GM12891 (cell line): ENCODE data around the gene SCP2D1. TPM values are rescaled to one million over a fixed set of nuclear protein-coding genes. Genes with fewer than 3 reads are reported as not detected.
A peak's percentile ranks its signal among the peaks of the same experiment; 100 is the strongest.
"Not testable (repeated sequence)": the region's sequence is repeated elsewhere in the genome, so short reads cannot be mapped to it uniquely, and the experiment has no call there.

Source experiments
- DNase-seq: peaks from one replicate; pipeline ENCODE4 v3.0.0; 2011; ENCODE audit warnings: low spot score; ENCODE audit not compliant: insufficient read length
- FAIRE-seq: peaks from 2 replicates; lab custom pipeline; 2011; peaks lifted over from hg19 to GRCh38; lab: Jason Lieb, UNC
- PAX5 ChIP-seq: IDR thresholded peaks from 2 replicates; pipeline ENCODE4 v1.6.1; 2011; ENCODE audit warnings: low read length, moderate library complexity, mild to moderate bottlenecking; ENCODE audit not compliant: insufficient read depth, severe bottlenecking
- POLR2A ChIP-seq: IDR thresholded peaks from 2 replicates; pipeline ENCODE4 v1.6.1; 2011; ENCODE audit warnings: low read depth, low read length, control low read depth
- POLR2AphosphoS5 ChIP-seq: IDR thresholded peaks from 2 replicates; pipeline ENCODE4 v1.6.1; 2011; ENCODE audit warnings: low read depth, low read length, control low read depth
- POU2F2 ChIP-seq: IDR thresholded peaks from 2 replicates; pipeline ENCODE4 v1.6.1; 2011; ENCODE audit warnings: low read depth, mild to moderate bottlenecking, control low read depth, low read length, moderate library complexity
- SPI1 ChIP-seq: IDR thresholded peaks from 2 replicates; pipeline ENCODE4 v1.6.1; 2011; ENCODE audit warnings: low read depth, low read length, control low read depth
- TAF1 ChIP-seq: IDR thresholded peaks from 2 replicates; pipeline ENCODE4 v1.6.1; 2011; ENCODE audit warnings: low read depth, low read length, control low read depth
- polyA plus RNA-seq: library from polyadenylated mRNA; unstranded; fragments of >200 nt; gene quantifications from one replicate; pipeline ENCODE4 v1.2.1, GENCODE V29; 2012; ENCODE audit warnings: low read depth, missing spikeins, inconsistent platforms; ENCODE audit not compliant: missing spikeins

The SCP2D1 gene
- not detected for polyA plus RNA-seq

- FAIRE-seq: no peak
- no peak for DNase-seq
- no peak for TF ChIP-seq PAX5
- TF ChIP-seq SPI1: no peak
- no peak for TF ChIP-seq POU2F2
- TF ChIP-seq TAF1: no peak
- TF ChIP-seq POLR2A: no peak
- no peak for TF ChIP-seq POLR2AphosphoS5
These were observed at the start of gene SCP2D1 for GRCh38 chr20:18813483-18813882. TSS of gene SCP2D1 (plus strand) at chr20:18813783. CDS start at chr20:18813816, 33 bp downstream.

GRCh38 chr20:18767676-18768075, 45.9 kb upstream of the SCP2D1 start:
- TF ChIP-seq POLR2A (no peak), POU2F2 (no peak), PAX5 (no peak), POLR2AphosphoS5 (no peak), SPI1 (no peak), TAF1 (no peak)
- no peak for DNase-seq
- FAIRE-seq: no peak

GRCh38 chr20:18773566-18773965, 40.0 kb upstream of the SCP2D1 start:
- no peak for DNase-seq
- no peak for TF ChIP-seq POLR2AphosphoS5
- TF ChIP-seq PAX5: no peak
- TF ChIP-seq POLR2A: no peak
- no peak for TF ChIP-seq SPI1
- TF ChIP-seq POU2F2: no peak
- no peak for TF ChIP-seq TAF1
- no peak for FAIRE-seq

GRCh38 chr20:18774207-18774606, 39.4 kb upstream of the SCP2D1 start:
- no peak for FAIRE-seq
- TF ChIP-seq SPI1 (no peak), POLR2AphosphoS5 (no peak), PAX5 (no peak), TAF1 (no peak), POU2F2 (no peak), POLR2A (no peak)
- DNase-seq: no peak

GRCh38 chr20:18775633-18776032, 38.0 kb upstream of the SCP2D1 start:
- DNase-seq (no peak), FAIRE-seq (no peak)
- TF ChIP-seq SPI1 (no peak), POLR2A (no peak), TAF1 (no peak), POU2F2 (no peak), PAX5 (no peak), POLR2AphosphoS5 (no peak)

GRCh38 chr20:18778690-18779392, 34.7 kb upstream of the SCP2D1 start:
- DNase-seq (no peak), FAIRE-seq (no peak)
- TF ChIP-seq PAX5: no peak
- 0 out of 2 replicates have a peak, but pooled peaks have one; percentile 6 for TF ChIP-seq SPI1

GRCh38 chr20:18780385-18781130, 33.0 kb upstream of the SCP2D1 start:
- TF ChIP-seq PAX5: no peak
- no peak for TF ChIP-seq POLR2A
- no peak for TF ChIP-seq POLR2AphosphoS5
- TF ChIP-seq TAF1: no peak
- no peak for TF ChIP-seq SPI1
- TF ChIP-seq POU2F2: no peak
- FAIRE-seq (no peak), DNase-seq (no peak)

GRCh38 chr20:18781509-18781908, 32.1 kb upstream of the SCP2D1 start:
- TF ChIP-seq POU2F2: no peak
- TF ChIP-seq TAF1: no peak
- FAIRE-seq (no peak), DNase-seq (no peak)

GRCh38 chr20:18783385-18783959, 30.1 kb upstream of the SCP2D1 start:
- no peak for DNase-seq
- FAIRE-seq: no peak
- TF ChIP-seq TAF1 (no peak), POLR2A (no peak), PAX5 (no peak), POLR2AphosphoS5 (no peak), POU2F2 (no peak), SPI1 (no peak)

- not testable (repeated sequence) for FAIRE-seq
These were observed 26.5 kb upstream of the SCP2D1 start for GRCh38 chr20:18787046-18787445.

More at GRCh38 chr20:18787046-18787445, 26.5 kb upstream of the SCP2D1 start:
- not testable (repeated sequence) for DNase-seq
